GM21515 (cell line): Measurements from ENCODE around the gene CNTNAP2.
"Not testable (repeated sequence)": the region's sequence is repeated elsewhere in the genome, so short reads cannot be mapped to it uniquely, and the experiment has no call there.

ENCODE experiments used
- ATAC-seq: cut with Tn5 transposase; IDR thresholded peaks from one replicate; pipeline ENCODE4 v1.9.1; 2021; ENCODE audit not compliant: unreplicated experiment

CNTNAP2 gene

DNA sequence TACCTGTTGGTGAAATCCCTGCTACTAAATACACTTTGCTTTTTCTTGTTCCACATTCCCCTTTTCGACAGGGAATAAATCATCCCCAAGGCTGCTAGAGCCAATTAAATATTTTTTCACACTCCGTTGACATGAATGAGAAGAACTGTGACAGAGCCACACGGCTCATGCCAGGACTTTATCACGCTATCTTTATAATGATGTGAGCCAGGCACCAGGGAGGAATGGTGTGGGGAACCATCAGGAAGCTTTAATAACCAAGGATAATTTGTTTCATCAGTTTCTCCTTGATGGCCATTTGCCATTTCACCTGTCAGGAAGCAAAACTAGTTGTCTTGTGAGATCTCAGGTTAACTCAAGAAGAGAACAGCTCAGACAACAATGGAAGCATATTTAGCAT lies 2280.9 kb downstream of the CNTNAP2 start:
- ATAC-seq, result no peak

DNA sequence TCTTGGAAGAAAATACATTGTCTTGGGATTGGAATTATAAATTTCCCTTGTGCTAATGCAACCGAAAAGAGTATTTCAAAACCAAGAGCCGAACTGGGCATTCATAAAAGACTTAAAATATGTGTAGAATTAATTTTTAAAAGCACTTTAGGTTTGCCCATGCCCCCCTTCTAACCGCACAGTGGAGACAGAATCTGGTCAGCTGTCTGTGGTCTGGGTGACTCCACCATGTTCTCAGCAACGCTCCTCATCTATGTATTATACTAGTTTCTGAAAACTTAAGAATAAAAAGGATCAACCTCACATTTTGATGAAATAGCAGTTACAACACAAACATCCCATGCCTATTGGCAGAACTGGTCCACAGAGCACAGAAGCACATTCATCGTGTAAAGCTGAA lies 2281.4 kb downstream of the CNTNAP2 start:
- ATAC-seq, result no peak

DNA sequence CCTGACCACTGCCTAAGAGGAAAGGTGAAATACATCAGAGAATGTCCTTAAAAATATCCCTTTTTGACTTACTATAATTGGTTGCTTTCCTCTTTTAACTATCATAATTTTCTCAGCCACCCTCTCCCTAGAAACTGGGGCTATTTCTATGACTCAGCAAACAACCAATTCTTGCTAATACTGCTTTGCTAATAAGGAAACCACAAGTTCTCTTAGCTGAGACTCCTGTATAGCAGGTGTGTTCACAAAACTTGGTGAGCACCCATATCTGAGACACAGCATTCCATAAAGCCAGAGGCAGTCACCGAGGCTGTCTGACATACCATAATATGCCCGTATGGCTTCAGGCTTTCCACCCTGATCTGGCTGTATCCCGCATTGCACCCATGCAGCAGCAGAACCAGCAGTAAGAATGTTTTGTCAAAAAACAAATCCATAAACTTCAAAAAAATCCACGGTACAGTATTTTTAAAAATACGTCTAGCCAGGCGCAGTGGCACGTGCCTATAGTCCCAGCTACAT lies 2282.3 kb downstream of the CNTNAP2 start:
- ATAC-seq, result peak; percentile 78

DNA sequence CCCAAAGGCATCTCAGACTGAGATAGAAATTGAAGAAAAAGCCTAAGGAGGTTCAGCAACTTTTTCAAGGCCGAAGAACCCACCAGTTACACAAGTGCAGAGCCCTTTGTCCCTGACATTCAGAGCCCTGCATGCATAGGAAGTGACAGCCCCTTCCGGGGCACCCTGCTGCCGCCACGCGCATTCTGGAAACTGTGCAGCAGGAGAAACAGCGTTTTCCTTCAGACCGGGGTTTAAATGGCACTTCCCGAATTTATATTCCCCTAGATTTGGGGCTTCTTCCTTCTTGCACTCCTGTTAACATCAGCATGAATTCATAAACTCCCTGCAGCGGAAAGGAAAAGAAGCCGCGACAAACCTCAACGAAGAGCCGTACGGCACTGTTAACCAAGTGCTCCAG lies 2283.5 kb downstream of the CNTNAP2 start:
- ATAC-seq, result no peak

DNA sequence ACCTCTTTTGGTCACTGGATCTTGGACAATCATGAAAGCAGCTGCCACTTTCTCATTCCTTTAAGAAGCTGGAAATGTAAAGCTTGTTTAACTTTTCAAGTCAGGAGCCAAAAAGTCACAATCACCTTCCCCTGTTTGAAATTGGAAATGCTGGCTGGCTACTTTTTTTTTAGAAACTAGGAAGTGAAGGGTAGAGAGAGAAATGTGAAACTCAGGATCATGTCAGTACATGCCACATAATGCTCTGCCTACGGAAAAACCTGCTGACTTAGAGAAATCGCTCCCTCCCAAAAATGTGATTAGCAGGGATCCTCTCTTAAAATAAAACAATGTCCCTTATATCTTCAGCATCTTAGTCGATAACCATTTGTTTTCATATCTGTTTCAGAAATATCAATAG lies 2285.6 kb downstream of the CNTNAP2 start:
- ATAC-seq, result no peak

DNA sequence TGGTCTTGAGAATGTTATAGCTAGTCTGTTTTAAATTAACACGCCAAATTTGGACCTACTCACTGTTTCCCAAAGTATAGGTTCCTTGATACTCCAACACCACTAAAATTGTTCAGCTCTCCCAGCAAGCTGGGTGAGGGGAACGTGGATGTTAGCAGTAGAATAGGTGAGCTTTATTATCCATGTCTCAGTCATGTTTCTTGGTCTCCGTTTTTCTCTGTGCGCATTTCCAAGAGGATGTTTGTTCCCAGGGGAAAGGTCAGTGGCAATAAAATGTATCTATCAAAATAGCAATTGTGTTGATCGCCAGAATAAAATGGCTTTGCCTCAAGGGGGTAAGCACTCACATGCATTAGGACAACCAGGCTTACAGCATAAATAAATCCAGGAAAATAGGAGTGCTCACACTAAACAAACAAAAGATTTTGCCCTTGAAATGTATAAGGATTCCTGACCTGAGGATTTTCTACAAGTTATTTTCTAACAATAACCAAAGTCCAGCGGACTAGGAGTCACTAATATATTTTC lies 2286.9 kb downstream of the CNTNAP2 start:
- no peak for ATAC-seq

DNA sequence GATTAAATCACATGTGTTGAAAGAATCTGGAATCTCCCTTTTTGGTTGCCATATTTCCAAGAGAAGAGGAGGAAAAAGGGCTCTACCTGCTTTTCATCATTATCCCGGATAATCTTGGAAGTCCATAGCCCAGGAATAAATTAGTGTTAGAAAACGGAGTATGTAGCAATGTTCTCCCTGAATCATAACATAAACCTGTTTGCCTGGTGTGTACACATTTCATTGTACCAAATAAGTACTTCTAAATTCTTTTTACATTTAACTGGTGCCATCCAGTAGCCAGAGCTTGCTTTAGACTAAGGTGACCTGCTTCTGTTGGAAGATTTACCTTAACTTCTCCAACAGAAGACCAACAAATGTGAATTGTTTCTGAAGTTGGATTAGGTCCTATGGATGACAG lies 2291.7 kb downstream of the CNTNAP2 start:
- no peak for ATAC-seq

DNA sequence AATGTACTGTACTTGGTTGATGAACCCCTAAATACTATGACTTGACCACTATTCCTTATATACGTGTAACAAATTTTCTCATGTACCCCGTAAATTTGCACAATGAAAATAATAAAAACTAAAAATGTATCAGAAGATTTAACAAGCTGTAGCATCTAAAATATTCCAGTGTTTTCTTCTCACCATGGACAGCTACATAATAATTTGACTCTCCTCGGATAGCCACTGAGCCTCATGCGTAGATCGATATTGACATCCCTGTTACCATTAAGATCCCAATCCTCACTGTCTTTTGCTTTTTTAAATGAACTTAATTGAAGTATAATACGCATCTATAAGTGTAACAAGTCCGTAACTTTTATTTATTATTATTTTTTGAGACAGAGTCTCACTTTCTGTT lies 2294.3 kb downstream of the CNTNAP2 start:
- no peak for ATAC-seq

DNA sequence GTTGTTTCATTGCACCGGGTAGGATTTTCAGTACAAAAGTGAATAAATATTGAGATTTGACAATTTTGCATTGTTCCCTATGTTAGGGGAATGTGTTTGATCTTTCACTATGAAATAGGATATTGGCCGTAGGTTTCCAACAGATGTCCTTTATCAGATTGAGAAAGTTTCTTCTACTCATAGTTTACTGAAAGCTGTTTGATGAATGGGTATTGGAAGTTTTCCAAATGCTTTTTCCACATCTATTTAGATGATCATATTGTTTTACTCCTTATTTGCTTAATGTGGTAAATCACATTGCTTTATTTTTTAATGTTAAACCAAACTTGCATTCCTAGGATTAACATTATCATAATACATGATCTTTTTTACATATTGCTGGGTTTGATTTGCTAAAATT lies 2296.1 kb downstream of the CNTNAP2 start:
- ATAC-seq, result no peak

DNA sequence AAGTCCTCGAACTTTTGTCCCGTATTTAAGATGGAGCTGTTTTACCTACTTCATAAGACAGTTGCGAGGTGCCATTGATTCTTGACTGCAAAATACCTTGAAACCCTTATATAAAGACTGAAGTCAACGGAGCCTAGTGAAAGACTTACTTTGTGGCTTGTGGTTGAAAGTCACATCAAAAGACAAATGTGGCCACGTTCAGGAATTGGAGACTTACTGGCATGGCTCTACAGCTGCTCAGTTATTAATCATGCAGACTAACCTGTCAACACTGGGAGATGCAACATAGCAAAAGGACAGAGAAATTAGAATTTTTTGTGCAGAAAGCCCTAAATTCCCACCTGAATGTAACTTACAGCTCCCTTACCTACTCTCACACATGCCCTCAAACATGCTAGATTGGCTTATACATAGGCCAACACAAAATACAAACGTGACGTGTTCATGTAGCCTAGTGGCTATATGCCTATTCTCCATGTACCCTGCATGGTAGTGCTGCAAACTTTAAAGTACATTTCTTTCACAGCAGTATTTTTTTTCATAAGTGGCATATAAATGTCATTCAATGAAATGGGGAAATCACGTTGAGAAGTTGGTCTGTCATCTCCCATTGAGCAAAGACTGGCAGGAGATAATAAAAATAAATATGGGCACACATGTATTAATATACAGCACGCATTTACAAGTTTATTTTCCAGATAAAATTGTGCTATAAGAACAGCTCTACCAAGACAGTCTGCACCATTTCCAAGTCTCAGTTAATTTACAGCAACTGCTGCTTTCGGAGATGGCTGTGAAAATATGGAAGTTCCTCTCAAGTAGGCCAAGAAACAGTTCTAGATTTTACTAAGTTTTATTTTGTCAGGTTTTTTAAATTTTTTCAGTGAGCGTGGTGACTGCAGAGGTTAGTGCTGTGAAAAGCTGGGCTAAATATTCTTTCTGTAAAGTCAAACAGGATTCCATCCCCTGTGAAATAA lies 2303.5 kb downstream of the CNTNAP2 start:
- ATAC-seq, result peak; percentile 90

DNA sequence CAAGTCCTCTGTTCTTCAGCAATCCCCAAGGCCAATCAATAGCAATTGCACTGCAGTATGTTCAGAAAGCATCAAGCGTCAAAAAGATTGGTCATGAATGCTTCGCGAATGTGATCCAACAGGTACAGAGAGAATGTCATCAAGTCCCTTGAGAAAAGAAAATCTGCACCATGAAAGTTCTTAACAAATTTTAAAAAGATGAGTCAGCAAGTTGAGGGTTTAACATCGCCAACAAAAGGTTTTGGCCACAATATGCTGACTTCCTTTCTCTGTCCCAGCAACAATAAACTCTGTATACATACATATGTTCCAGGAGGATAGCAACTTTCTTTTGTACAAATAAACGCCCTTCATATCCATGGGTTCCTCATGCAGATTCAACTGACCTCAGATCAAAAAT lies 2305.4 kb downstream of the CNTNAP2 start:
- no peak for ATAC-seq

DNA sequence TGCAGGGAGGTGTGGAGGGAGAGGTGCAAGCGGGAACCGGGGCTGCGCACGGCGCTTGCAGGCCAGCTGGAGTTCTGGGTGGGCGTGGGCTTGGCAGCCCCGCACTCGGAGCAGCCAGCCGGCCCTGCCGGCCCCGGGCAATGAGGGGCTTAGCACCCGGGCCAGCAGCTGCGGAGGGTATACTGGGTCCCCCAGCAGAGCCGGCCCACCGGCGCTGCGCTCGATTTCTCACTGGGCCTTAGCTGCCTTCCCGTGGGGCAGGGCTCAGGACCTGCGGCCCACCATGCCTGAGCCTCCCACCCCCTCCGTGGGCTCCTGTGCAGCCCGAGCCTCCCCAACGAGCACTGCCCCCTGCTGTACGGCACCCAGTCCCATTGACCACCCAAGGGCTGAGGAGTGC lies 2309.8 kb downstream of the CNTNAP2 start:
- ATAC-seq, result not testable (repeated sequence)

DNA sequence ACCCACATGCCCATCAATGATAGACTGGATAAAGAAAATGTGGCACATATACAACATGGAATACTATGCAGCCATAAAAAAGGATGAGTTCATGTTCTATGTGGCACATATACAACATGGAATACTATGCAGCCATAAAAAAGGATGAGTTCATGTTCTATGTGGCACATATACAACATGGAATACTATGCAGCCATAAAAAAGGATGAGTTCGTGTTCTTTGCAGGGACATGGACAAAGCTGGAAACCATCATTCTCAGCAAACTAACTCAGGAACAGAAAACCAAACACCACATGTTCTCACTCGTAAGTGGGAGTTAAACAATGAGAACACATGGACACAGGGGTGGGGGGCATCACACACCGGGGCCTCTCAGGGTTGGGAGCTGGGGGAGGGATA lies 2314.1 kb downstream of the CNTNAP2 start:
- ATAC-seq, result not testable (repeated sequence)

DNA sequence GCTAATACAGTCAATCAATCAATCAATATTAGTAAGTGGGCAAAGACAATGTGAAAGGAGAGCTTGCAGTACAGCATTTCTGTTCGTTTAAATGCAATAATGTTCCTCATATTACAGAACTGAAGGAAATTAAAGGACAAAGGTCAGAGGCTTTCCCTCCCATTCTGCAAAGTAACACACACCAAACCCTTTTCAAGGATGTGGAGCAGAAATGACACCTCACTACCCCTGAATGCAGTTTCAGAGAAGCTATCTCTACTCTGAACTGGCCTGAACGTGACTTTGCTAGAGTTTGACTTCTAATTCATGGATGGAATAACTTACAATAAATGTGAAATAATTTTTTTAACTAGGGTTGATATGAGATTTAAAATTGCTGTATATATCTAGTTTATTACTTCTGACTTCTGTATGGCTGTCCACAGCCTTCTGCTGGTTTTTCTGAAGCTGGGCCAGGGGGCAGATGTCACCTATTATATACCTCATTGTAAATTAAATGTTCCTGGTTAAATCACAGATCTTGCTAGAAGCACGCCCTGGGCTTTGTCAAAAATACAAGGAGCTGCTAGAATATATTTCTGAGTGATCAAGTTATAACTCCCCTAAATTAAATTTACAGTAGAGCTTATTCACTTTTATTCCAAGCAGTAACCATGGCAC lies 2317.1 kb downstream of the CNTNAP2 start:
- ATAC-seq, result no peak

DNA sequence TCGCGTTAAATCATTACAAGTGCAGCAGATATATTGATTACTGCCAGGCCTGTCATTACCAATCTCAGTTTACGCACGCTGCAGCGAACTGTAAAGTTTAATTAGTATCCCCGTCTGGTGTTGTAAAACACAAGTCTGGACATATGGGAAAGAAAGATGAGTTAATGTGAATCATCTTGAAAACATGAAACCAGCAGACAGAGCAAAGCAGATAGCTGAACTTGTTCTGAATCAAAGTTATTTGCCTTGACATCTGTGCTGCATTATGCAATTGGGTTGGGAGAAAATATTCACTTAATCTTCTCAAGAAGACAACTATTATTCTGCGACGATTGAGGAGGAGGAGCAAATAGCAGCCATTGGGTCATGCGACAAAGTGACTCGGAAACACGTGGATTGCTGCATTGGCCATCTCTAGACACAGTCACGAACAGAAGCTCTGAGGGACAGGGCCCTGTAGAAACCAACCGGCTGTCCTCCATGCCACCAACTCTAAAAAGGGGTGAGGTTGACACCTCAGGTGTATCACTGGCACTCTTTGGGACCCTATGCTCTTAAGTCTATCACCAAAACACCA lies 2317.7 kb downstream of the CNTNAP2 start:
- no peak for ATAC-seq

DNA sequence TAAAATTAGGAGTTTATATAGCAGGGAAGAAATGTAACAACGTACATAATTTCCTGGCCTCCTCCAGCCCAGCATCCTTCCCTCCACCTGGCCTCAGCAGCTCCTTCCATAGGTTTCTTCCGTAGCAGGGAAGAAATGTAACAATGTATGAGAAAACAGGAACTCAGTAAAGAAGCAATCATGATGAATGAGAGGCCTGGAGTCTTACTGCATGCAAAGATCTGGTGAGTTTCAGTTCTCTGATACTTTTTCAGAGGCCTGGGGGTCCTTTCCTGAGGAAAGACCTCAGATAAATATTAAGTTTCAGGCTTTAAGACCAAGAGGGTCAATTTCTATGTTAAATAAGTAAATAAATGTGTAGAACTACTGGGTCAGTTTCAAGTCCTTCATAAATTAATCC lies 2318.3 kb downstream of the CNTNAP2 start:
- no peak for ATAC-seq

DNA sequence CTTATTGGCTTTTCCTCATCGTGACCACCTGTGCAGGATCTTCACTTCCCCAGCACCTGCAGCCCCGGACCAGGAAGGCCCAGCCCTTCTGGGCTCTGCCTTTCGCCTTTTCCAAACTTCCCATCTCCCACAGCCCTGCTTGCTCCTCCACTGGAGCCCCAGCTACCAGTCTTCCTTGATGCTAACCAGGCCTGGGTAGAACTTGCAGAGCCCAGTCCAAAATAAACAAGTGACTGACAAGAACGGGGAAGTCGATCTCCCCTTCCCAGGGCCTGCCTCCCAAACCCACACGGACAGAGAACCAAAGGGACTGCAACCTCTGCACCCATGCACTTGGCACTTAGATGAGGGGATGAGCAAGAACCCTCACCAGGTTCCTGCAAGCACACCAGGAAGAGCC lies 2319.1 kb downstream of the CNTNAP2 start:
- no peak for ATAC-seq

DNA sequence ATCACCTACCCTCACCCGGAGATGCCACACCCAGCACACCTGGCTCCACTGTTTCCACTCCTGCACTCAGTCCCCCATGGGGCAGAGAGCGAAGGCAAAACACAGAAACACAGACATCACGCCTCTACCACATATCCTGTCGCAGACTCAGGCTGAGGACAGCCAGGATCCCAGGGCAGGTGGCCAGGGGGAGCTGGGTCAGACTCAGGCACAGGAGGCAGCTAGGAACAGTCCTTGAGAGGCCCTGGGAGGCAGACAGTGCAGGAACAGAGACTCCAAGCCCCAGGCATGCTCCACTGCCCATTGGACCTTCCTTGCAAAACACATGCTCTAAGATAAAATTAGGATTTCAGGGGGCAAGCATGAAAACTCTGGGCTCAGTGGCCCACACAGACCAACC lies 2319.5 kb downstream of the CNTNAP2 start:
- no peak for ATAC-seq

DNA sequence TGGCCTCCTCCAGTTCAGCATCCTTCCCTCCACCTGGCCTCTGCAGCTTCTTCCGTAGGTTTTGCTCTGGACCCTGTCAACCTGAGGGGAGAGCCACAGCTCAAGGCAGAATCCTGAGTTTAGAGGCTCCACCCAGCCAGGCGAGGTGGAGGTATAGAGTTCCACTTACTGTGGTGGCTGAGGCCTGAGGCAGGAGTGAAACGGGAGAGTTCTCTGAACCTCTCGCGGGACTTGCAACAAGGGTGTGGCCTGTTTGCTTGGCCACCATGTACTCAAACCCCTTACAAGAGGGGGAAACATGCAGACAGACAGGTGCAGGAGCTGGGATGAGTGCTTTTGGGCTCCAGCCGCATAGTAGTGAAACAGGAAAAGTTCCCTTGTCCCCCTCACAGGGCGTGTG lies 2320.0 kb downstream of the CNTNAP2 start:
- no peak for ATAC-seq

DNA sequence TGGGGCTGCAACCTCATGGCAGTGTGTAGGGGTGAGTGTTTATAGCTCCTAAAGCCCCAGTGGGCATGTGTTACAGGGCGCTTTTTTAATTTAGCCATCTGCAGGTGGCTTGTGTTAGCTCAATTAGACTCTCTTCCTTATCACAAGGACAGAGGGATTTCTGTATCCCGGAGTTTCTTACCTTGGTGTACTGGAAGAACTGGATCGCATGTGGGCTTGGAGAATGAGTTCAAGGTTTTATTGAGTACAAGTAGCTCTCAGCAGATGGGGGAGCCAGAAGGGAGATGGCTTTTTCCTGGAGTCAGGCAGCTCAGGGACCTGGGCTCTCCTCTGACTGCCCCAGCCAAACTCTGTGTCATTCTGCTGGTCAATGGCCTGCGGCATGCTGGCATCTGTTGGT lies 2320.4 kb downstream of the CNTNAP2 start:
- no peak for ATAC-seq

DNA sequence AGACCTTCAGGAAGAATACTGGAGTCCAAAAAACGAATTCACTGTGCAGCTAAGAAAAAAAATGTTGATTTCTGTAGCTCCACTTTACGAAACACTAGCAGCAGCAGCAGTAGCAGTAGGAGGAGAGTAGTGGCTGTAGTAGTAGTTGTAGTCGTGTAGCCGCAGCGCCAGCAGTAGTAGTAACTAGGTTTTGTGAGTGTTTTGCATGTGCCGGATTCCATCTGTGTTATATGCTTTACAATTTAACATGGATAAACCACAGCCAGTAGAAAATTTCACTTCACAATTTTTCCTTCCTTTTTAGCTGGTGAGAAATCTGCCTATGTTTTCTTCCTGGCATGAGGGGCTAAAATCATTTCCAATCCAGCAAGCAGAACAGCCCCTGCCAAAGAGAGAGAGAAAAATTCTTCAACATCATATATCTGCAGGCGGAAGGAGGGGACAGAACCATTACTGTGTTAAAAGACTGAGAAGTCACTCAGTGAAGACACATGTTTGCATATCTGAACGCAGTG lies 2325.6 kb downstream of the CNTNAP2 start:
- no peak for ATAC-seq
